Measurements from ENCODE around the gene C2orf42. TPM values are rescaled to one million over a fixed set of nuclear protein-coding genes. Genes with fewer than 3 reads are reported as not detected.

Gene C2orf42
- 24.1 and 25.4 TPM in 2 replicates for total RNA-seq (ENCODE audit: low replicate concordance)

GRCh38 chr2:70190418-70191243, at the start of gene C2orf42:
Gene C2orf42 (minus strand): TSS chr2:70191019. CDS start chr2:70181985, 9,034 bp downstream.
- H3K9me3 Mint-ChIP-seq: no peaks in the 10 kb centered on the region
- peaks cover 13% of the 10 kb centered on the region for H3K4me1 Mint-ChIP-seq
- H3K27me3 Mint-ChIP-seq (ENCODE audit: insufficient read depth, low read depth): peaks cover 4% of the 10 kb centered on the region
- peaks cover 9% of the 10 kb centered on the region for H3K79me2 ChIP-seq (ENCODE audit: low read depth)
- no peaks in the 10 kb centered on the region for H4K20me1 ChIP-seq (ENCODE audit: low read depth)
- TF ChIP-seq EZH2phosphoT487 (IDR thresholded peaks at IDR 0.05) (no peak), CTCF (IDR thresholded peaks at IDR 0.05) (peak; percentile 19), EZH2 (IDR thresholded peaks at IDR 0.05) (peak; percentile 36)
- peaks cover 24% of the 10 kb centered on the region for H3F3A ChIP-seq (ENCODE audit: low read depth)
- H3K27ac Mint-ChIP-seq: peak within 1 kb of the TSS; percentile 99
- peak within 1 kb of the TSS; percentile 52 for H3K9ac ChIP-seq
- H3K27ac ChIP-seq: peak within 1 kb of the TSS; percentile 78
- H3K4me3 Mint-ChIP-seq: peak within 1 kb of the TSS; percentile 94
- H3K9me3 ChIP-seq (ENCODE audit: low read depth): no peaks in the 10 kb centered on the region
- H3K4me2 ChIP-seq: peak within 1 kb of the TSS; percentile 80
- peak within 1 kb of the TSS; percentile 86 for H2AFZ ChIP-seq (replicated peaks)
- H3K4me1 ChIP-seq: no peaks in the 10 kb centered on the region
- H3K36me3 ChIP-seq: no peaks in the 10 kb centered on the region
- no peaks in the 10 kb centered on the region for H3K36me3 Mint-ChIP-seq
- peak; percentile 92 for DNase-seq (ENCODE audit: low spot score)
- H3K4me3 ChIP-seq: peak within 1 kb of the TSS; percentile 60
- H3K27me3 ChIP-seq: no peaks in the 10 kb centered on the region

- peaks cover 100% of the 10 kb centered on the region for H4K20me1 ChIP-seq (ENCODE audit: low read depth)
- no peak overlapping the region for H3K27ac ChIP-seq
- H3F3A ChIP-seq (ENCODE audit: low read depth): peaks cover 2% of the 10 kb centered on the region
- no peak overlapping the region for H3K4me3 ChIP-seq
- DNase-seq (ENCODE audit: low spot score): no peak
- H3K4me1 ChIP-seq: peaks cover 12% of the 10 kb centered on the region
- no peak overlapping the region for H2AFZ ChIP-seq (replicated peaks)
- H3K79me2 ChIP-seq (ENCODE audit: low read depth): peaks cover 100% of the 10 kb centered on the region
- H3K9me3 ChIP-seq (ENCODE audit: low read depth): no peaks in the 10 kb centered on the region
- H3K36me3 Mint-ChIP-seq: peaks cover 44% of the 10 kb centered on the region
- peaks cover 22% of the 10 kb centered on the region for H3K36me3 ChIP-seq
- no peaks in the 10 kb centered on the region for H3K27me3 Mint-ChIP-seq (ENCODE audit: insufficient read depth, low read depth)
- H3K27me3 ChIP-seq: no peaks in the 10 kb centered on the region
- no peak overlapping the region for H3K4me3 Mint-ChIP-seq
- H3K4me1 Mint-ChIP-seq: peaks cover 17% of the 10 kb centered on the region
- H3K27ac Mint-ChIP-seq: no peak overlapping the region
- H3K9ac ChIP-seq: no peak overlapping the region
- TF ChIP-seq CTCF (IDR thresholded peaks at IDR 0.05) (no peak), EZH2phosphoT487 (IDR thresholded peaks at IDR 0.05) (no peak), EZH2 (IDR thresholded peaks at IDR 0.05) (no peak)
- H3K4me2 ChIP-seq: no peak overlapping the region
- peaks cover 10% of the 10 kb centered on the region for H3K9me3 Mint-ChIP-seq
Measured at GRCh38 chr2:70240599-70240998, 49.8 kb upstream of the C2orf42 start.

- Mint-ChIP-seq H3K27ac (no peak overlapping the region), H3K27me3 (ENCODE audit: insufficient read depth, low read depth) (no peaks in the 10 kb centered on the region), H3K4me1 (no peaks in the 10 kb centered on the region), H3K9me3 (no peaks in the 10 kb centered on the region), H3K4me3 (no peak overlapping the region), H3K36me3 (peaks cover 21% of the 10 kb centered on the region)
- H3K27me3 ChIP-seq: no peaks in the 10 kb centered on the region
- H3K4me2 ChIP-seq: no peak overlapping the region
- H4K20me1 ChIP-seq (ENCODE audit: low read depth): peaks cover 92% of the 10 kb centered on the region
- DNase-seq (ENCODE audit: low spot score): no peak
- no peak overlapping the region for H3K9ac ChIP-seq
- peaks cover 37% of the 10 kb centered on the region for H3F3A ChIP-seq (ENCODE audit: low read depth)
- H3K36me3 ChIP-seq: peaks cover 42% of the 10 kb centered on the region
- no peaks in the 10 kb centered on the region for H3K9me3 ChIP-seq (ENCODE audit: low read depth)
- H3K27ac ChIP-seq: no peak overlapping the region
- H2AFZ ChIP-seq (replicated peaks): no peak overlapping the region
- no peaks in the 10 kb centered on the region for H3K4me1 ChIP-seq
- peaks cover 98% of the 10 kb centered on the region for H3K79me2 ChIP-seq (ENCODE audit: low read depth)
- TF ChIP-seq EZH2 (IDR thresholded peaks at IDR 0.05): no peak
- no peak for TF ChIP-seq CTCF (IDR thresholded peaks at IDR 0.05)
- TF ChIP-seq EZH2phosphoT487 (IDR thresholded peaks at IDR 0.05): no peak
- no peak overlapping the region for H3K4me3 ChIP-seq
Measured at GRCh38 chr2:70233926-70234325, 43.1 kb upstream of the C2orf42 start.
